Left lung (tissue), 10 donors: ENCODE measurements around the gene TEX28. TPM values are rescaled to one million over a fixed set of nuclear protein-coding genes. Genes with fewer than 3 reads are reported as not detected.
"Not testable (repeated sequence)": the region's sequence is repeated elsewhere in the genome, so short reads cannot be mapped to it uniquely, and the experiment has no call there.

Experiments
- ATAC-seq: fragments of 200-7000 bp; cut with Tn5 transposase; one replicate; pipeline ENCODE4 v1.9.1; 2020; ENCODE audit warnings: moderate library complexity
- DNase-seq, 4 donors: peaks; one replicate each; pipeline ENCODE4 v3.0.0-alpha.2; 2013 to 2020
- H3K27ac ChIP-seq, 2 donors: fragments of 200-600 bp; sonication (generic) in 1 of 2; one replicate each; pipeline versions ENCODE4 v1.5.0 to v1.8.0; 2020 to 2021
- H3K27me3 ChIP-seq, 2 donors: fragments of 200-600 bp; sonication (generic) in 1 of 2; one replicate each; pipeline versions ENCODE4 v1.5.0 to v1.8.0; 2020 to 2021
- H3K36me3 ChIP-seq, 2 donors: fragments of 200-600 bp; sonication (generic) in 1 of 2; one replicate each; pipeline versions ENCODE4 v1.5.0 to v1.8.0; 2020 to 2021
- H3K4me1 ChIP-seq, 2 donors: fragments of 200-600 bp; one replicate each; pipeline ENCODE4 v1.8.0; 2021
- H3K4me3 ChIP-seq, 2 donors: fragments of 200-600 bp; sonication (generic) in 1 of 2; one replicate each; pipeline versions ENCODE4 v1.5.0 to v1.8.0; 2020 to 2021; ENCODE audit warnings: mild to moderate bottlenecking in 1 of 2
- H3K9me3 ChIP-seq, 2 donors: fragments of 200-600 bp; sonication (generic) in 1 of 2; one replicate each; pipeline versions ENCODE4 v1.5.0 to v1.8.0; 2020 to 2021
- intact Hi-C, 2 donors: fragments of 100-400 bp; cut with DNase I; formaldehyde crosslinking; loops; one replicate each; pipeline versions ENCODE4 v1.11.2 to v1.14.2; 2022
- polyA plus RNA-seq, 6 donors: library from polyadenylated mRNA; unstranded; fragments of 120-200 nt; gene quantifications; one replicate each; pipeline ENCODE4 v1.2.1, GENCODE V29; 2013; ENCODE audit not compliant: insufficient read length in 6 of 6
- total RNA-seq, 2 donors: library from RNA; stranded (reverse); fragmentation: NEBNext Ultra II Directional; extraction: Animal tissue kit (Norgen Biotek cat#: 25700); gene quantifications; one replicate each; pipeline ENCODE4 v1.2.1, GENCODE V29; 2021
- donor health status: DM: no; HTN: yes; CAD: no.
- donor health status: DM: no; HTN: no; CAD: no.

Gene TEX28
- total and polyA plus RNA-seq, 8 donors = not detected

- H3K4me1 ChIP-seq, H3K27ac ChIP-seq, H3K9me3 ChIP-seq, H3K36me3 ChIP-seq, H3K27me3 ChIP-seq, H3K4me3 ChIP-seq, ATAC-seq, DNase-seq, intact Hi-C loops: not testable (repeated sequence)
These were observed 55.9 kb downstream of the TEX28 start for GRCh38 chrX:154238939-154239559.

GRCh38 chrX:154233620-154234019, 61.3 kb downstream of the TEX28 start:
- H3K27me3 ChIP-seq, ATAC-seq, H3K36me3 ChIP-seq, H3K9me3 ChIP-seq, DNase-seq, H3K4me3 ChIP-seq, H3K4me1 ChIP-seq, intact Hi-C loops, H3K27ac ChIP-seq: not testable (repeated sequence)

- DNase-seq, H3K27me3 ChIP-seq, H3K36me3 ChIP-seq, H3K4me3 ChIP-seq, ATAC-seq, H3K27ac ChIP-seq, intact Hi-C loops, H3K9me3 ChIP-seq, H3K4me1 ChIP-seq: not testable (repeated sequence)
These were observed 63.5 kb downstream of the TEX28 start for GRCh38 chrX:154231443-154231842.

GRCh38 chrX:154226706-154227105, 68.2 kb downstream of the TEX28 start:
- H3K9me3 ChIP-seq, intact Hi-C loops, H3K27ac ChIP-seq, H3K4me3 ChIP-seq, H3K36me3 ChIP-seq, DNase-seq, ATAC-seq, H3K27me3 ChIP-seq, H3K4me1 ChIP-seq: not testable (repeated sequence)

GRCh38 chrX:154225292-154225691, 69.6 kb downstream of the TEX28 start:
- H3K27me3 ChIP-seq, H3K4me1 ChIP-seq, ATAC-seq, DNase-seq, H3K4me3 ChIP-seq, H3K36me3 ChIP-seq, H3K27ac ChIP-seq, H3K9me3 ChIP-seq, intact Hi-C loops: not testable (repeated sequence)

Other genes starting within 250 kb of the TEX28 start
- 10 to 100 TPM; 36.2 to 47.1 TPM for gene MECP2, start 197.4 kb downstream of the TEX28 start, total RNA-seq
- gene MECP2, start 197.4 kb downstream of the TEX28 start, polyA plus RNA-seq = 10 to 100 TPM; 25.5 to 36.6 (median 29.5) TPM
- not detected for gene OPN1LW, start 150.9 kb downstream of the TEX28 start, total RNA-seq
- gene OPN1LW, start 150.9 kb downstream of the TEX28 start, polyA plus RNA-seq = not detected
- not detected for gene OPN1MW, start 112.5 kb downstream of the TEX28 start, total RNA-seq
- not detected for gene OPN1MW, start 112.5 kb downstream of the TEX28 start, polyA plus RNA-seq
- gene OPN1MW2, start 75.4 kb downstream of the TEX28 start, total RNA-seq = not detected
- not detected for gene OPN1MW2, start 75.4 kb downstream of the TEX28 start, polyA plus RNA-seq
- gene OPN1MW3, start 37.5 kb downstream of the TEX28 start, total RNA-seq = not detected
- not detected for gene OPN1MW3, start 37.5 kb downstream of the TEX28 start, polyA plus RNA-seq
- gene TKTL1, start 671 bp upstream of the TEX28 start, total RNA-seq = under 1 TPM in 1 of 2 donors, not detected in 1; 0.47 TPM
- gene TKTL1, start 671 bp upstream of the TEX28 start, polyA plus RNA-seq = under 1 TPM; 0.27 to 0.52 (median 0.37) TPM
- gene FLNA, start 79.5 kb upstream of the TEX28 start, total RNA-seq = 1,000 to 10,000 TPM; 1,139 to 1,793 TPM
- gene FLNA, start 79.5 kb upstream of the TEX28 start, polyA plus RNA-seq = 100 to 1,000 TPM; 434 to 671 (median 559) TPM
- 10 to 100 TPM; 50.1 to 56.6 TPM for gene EMD, start 84.2 kb upstream of the TEX28 start, total RNA-seq
- 10 to 100 TPM; 55.4 to 77.1 (median 66.3) TPM for gene EMD, start 84.2 kb upstream of the TEX28 start, polyA plus RNA-seq
- 1,000 to 10,000 TPM; 2,309 to 2,455 TPM for gene RPL10, start 103.3 kb upstream of the TEX28 start, total RNA-seq
- gene RPL10, start 103.3 kb upstream of the TEX28 start, polyA plus RNA-seq = 1,000 to 10,000 TPM; 4,648 to 5,478 (median 4,971) TPM
- gene DNASE1L1, start 114.1 kb upstream of the TEX28 start, total RNA-seq = 10 to 100 TPM; 34.7 to 36.1 TPM
- 10 to 100 TPM in 4 of 6 donors, 1 to 10 TPM in 2; 8.8 to 11.3 (median 10.2) TPM for gene DNASE1L1, start 114.1 kb upstream of the TEX28 start, polyA plus RNA-seq
- 10 to 100 TPM; 34.7 to 45.5 TPM for gene TAFAZZIN, start 116.4 kb upstream of the TEX28 start, total RNA-seq
- gene TAFAZZIN, start 116.4 kb upstream of the TEX28 start, polyA plus RNA-seq = 10 to 100 TPM; 33.9 to 44.8 (median 38.1) TPM
- gene ATP6AP1, start 133.6 kb upstream of the TEX28 start, total RNA-seq = 100 to 1,000 TPM; 139 to 168 TPM
- gene ATP6AP1, start 133.6 kb upstream of the TEX28 start, polyA plus RNA-seq = 10 to 100 TPM; 89.4 to 99.8 (median 97.3) TPM
- gene GDI1, start 142.0 kb upstream of the TEX28 start, total RNA-seq = 100 to 1,000 TPM; 107 to 108 TPM
- gene GDI1, start 142.0 kb upstream of the TEX28 start, polyA plus RNA-seq = 100 to 1,000 TPM; 119 to 163 (median 137) TPM
- 10 to 100 TPM; 72.6 to 82.1 TPM for gene FAM50A, start 149.0 kb upstream of the TEX28 start, total RNA-seq
- 10 to 100 TPM; 43.1 to 58.3 (median 46.4) TPM for gene FAM50A, start 149.0 kb upstream of the TEX28 start, polyA plus RNA-seq
- 10 to 100 TPM; 62.4 to 83.6 TPM for gene PLXNA3, start 163.2 kb upstream of the TEX28 start, total RNA-seq
- 10 to 100 TPM; 48.7 to 77.9 (median 58.6) TPM for gene PLXNA3, start 163.2 kb upstream of the TEX28 start, polyA plus RNA-seq
- gene LAGE3, start 184.2 kb upstream of the TEX28 start, total RNA-seq = 10 to 100 TPM; 20.9 to 21.0 TPM
- 10 to 100 TPM; 14.9 to 24.2 (median 18.4) TPM for gene LAGE3, start 184.2 kb upstream of the TEX28 start, polyA plus RNA-seq
- 10 to 100 TPM; 33.4 to 37.9 TPM for gene UBL4A, start 191.5 kb upstream of the TEX28 start, total RNA-seq
- gene UBL4A, start 191.5 kb upstream of the TEX28 start, polyA plus RNA-seq = 10 to 100 TPM; 24.7 to 32.3 (median 27.2) TPM
- gene SLC10A3, start 195.5 kb upstream of the TEX28 start, total RNA-seq = 10 to 100 TPM; 25.1 to 26.8 TPM
- gene SLC10A3, start 195.5 kb upstream of the TEX28 start, polyA plus RNA-seq = 10 to 100 TPM; 13.3 to 22.7 (median 18.2) TPM
- gene FAM3A, start 221.1 kb upstream of the TEX28 start, total RNA-seq = 10 to 100 TPM; 35.3 to 43.6 TPM
- 10 to 100 TPM; 27.1 to 45.3 (median 34.1) TPM for gene FAM3A, start 221.1 kb upstream of the TEX28 start, polyA plus RNA-seq